ENCODE measurements around the gene NEK5.

GRCh38 chr13:52128714-52129700 is at the start of gene NEK5:
- TF ChIP-seq EZH2phosphoT487 (IDR thresholded peaks at IDR 0.05; ENCODE audit: insufficient read depth, low read depth) (no peak), EZH2 (IDR thresholded peaks at IDR 0.05; ENCODE audit: insufficient read depth, poor library complexity, severe bottlenecking) (no peak)

Data from GM23248 (cell line).